HCT116 (cell line): ENCODE data around the gene MAP1S. TPM values are rescaled to one million over a fixed set of nuclear protein-coding genes. Genes with fewer than 3 reads are reported as not detected.

Experiments
- ATAC-seq: fragments of 200-7000 bp; cut with Tn5 transposase; 2 replicates; pipeline ENCODE4 v1.9.1; 2020; ENCODE audit warnings: mild to moderate bottlenecking, moderate library complexity
- BruUV-seq: library from RNA; stranded (reverse); fragments of 400-500 nt; replicated peaks from 2 replicates; lab custom pipeline; 2021; lab: Mats Ljungman, UMichigan
- CTCF ChIA-PET: fragments of 300-600 bp; sonication (Branson Sonifier 250); formaldehyde crosslinking; loops from one replicate; lab custom pipeline; 2021; ENCODE audit warnings: antibody characterized with exemption; lab: Charles Lee
- POLR2A ChIA-PET: fragments of 300-600, 350-600 bp; sonication (Branson Sonifier 250); formaldehyde crosslinking; loops from one replicate; lab custom pipeline; 2021; ENCODE audit warnings: antibody characterized with exemption; lab: Charles Lee
- RAD21 ChIA-PET, 2 experiments: fragments of 300-600 bp; sonication (Branson Sonifier 250); formaldehyde crosslinking; loops; one replicate each; lab custom pipeline; 2023; ENCODE audit warnings: low total read pairs in 2 of 2; ENCODE audit not compliant: uncharacterized antibody in 2 of 2, unreplicated experiment in 2 of 2, low non-redundant PET in 1 of 2; lab: Charles Lee
- DNase-seq: peaks from one replicate; pipeline ENCODE4 v3.0.0-alpha.2; 2010; ENCODE audit warnings: low read depth, low spot score
- H2AFZ ChIP-seq: fragments of 200-600 bp; shearing (Covaris generic), sonication (generic); 2 replicates; pipeline ENCODE4 v1.6.1; 2017; ENCODE audit warnings: low read depth, mixed run types, mixed read lengths, antibody characterized with exemption, low read length; ENCODE audit not compliant: poor library complexity, severe bottlenecking
- H3K27ac ChIP-seq: 2 replicates; pipeline ENCODE4 v1.5.1; 2012; ENCODE audit warnings: low read depth, low read length
- H3K27me3 ChIP-seq: fragments of 200-600 bp; sonication (generic); 2 replicates; pipeline ENCODE4 v1.6.1; 2016; ENCODE audit warnings: mixed run types, low read length, mixed read lengths; ENCODE audit not compliant: insufficient read depth
- H3K36me3 ChIP-seq, 2 experiments: fragments of 200-500 bp in 1 of 2; fragments of 200-600 bp in 1 of 2; sonication (Bioruptor generic) in 1 of 2; sonication (generic) in 1 of 2; 2 replicates each; pipeline versions ENCODE4 v1.5.1 to v1.6.1; 2014 to 2016; ENCODE audit warnings: low read length in 2 of 2, inconsistent platforms in 1 of 2, mixed read lengths in 1 of 2, mixed run types in 1 of 2; ENCODE audit not compliant: insufficient read depth in 2 of 2, control insufficient read depth in 1 of 2
- H3K4me1 ChIP-seq, 2 experiments: fragments of 200-600 bp in 1 of 2; sonication (generic) in 1 of 2; 2 replicates each; pipeline versions ENCODE4 v1.5.1 to v1.6.1; 2012 to 2017; ENCODE audit warnings: low read length in 2 of 2, inconsistent platforms in 1 of 2, mild to moderate bottlenecking in 1 of 2, mixed read lengths in 1 of 2, mixed run types in 1 of 2, moderate library complexity in 1 of 2; ENCODE audit not compliant: insufficient read depth in 2 of 2, control insufficient read depth in 1 of 2
- H3K4me2 ChIP-seq: fragments of 200-600 bp; sonication (generic); 2 replicates; pipeline ENCODE4 v1.6.1; 2017; ENCODE audit warnings: mixed run types, low read length, mixed read lengths
- H3K4me3 ChIP-seq, 2 experiments: fragments of 200-600 bp in 1 of 2; sonication (generic) in 1 of 2; replicated peaks in 1 of 2; 2 replicates each; pipeline ENCODE4 v1.5.1; 2011 to 2016; ENCODE audit warnings: low read length in 2 of 2, control low read depth in 1 of 2, low read depth in 1 of 2, mild to moderate bottlenecking in 1 of 2, mixed read lengths in 1 of 2, mixed run types in 1 of 2
- H3K79me2 ChIP-seq: fragments of 200-600 bp; sonication (generic); 2 replicates; pipeline ENCODE4 v1.6.1; 2017; ENCODE audit warnings: mild to moderate bottlenecking, mixed run types, low read length, moderate library complexity, mixed read lengths; ENCODE audit not compliant: insufficient read depth
- H3K9ac ChIP-seq: fragments of 200-600 bp; sonication (generic); 2 replicates; pipeline ENCODE4 v1.6.1; 2016; ENCODE audit warnings: low read length, mixed read lengths
- H3K9me2 ChIP-seq: fragments of 200-600 bp; sonication (generic), shearing (Covaris generic); 2 replicates; pipeline ENCODE4 v1.6.1; 2017; ENCODE audit warnings: mixed run types, mild to moderate bottlenecking, moderate library complexity; ENCODE audit not compliant: insufficient read depth
- H3K9me3 ChIP-seq, 2 experiments: fragments of 200-500 bp in 1 of 2; fragments of 200-600 bp in 1 of 2; sonication (Bioruptor generic) in 1 of 2; sonication (generic) in 1 of 2; 2 replicates each; pipeline ENCODE4 v1.6.1; 2014 to 2017; ENCODE audit warnings: low read length in 2 of 2, mixed read lengths in 2 of 2, inconsistent platforms in 1 of 2, low read depth in 1 of 2, mild to moderate bottlenecking in 1 of 2, mixed run types in 1 of 2, moderate library complexity in 1 of 2; ENCODE audit not compliant: control insufficient read depth in 1 of 2, insufficient read depth in 1 of 2
- H4K20me1 ChIP-seq: fragments of 200-600 bp; sonication (generic), shearing (Covaris generic); 2 replicates; pipeline ENCODE4 v1.6.1; 2017; ENCODE audit warnings: mixed run types, mild to moderate bottlenecking, moderate library complexity; ENCODE audit not compliant: insufficient read depth
- ATF3 ChIP-seq: IDR thresholded peaks from 2 replicates; pipeline ENCODE4 v1.6.1; 2012
- CBX3 ChIP-seq: IDR thresholded peaks from 2 replicates; pipeline ENCODE4 v1.6.1; 2012; ENCODE audit warnings: low read depth
- CEBPB ChIP-seq: IDR thresholded peaks from 2 replicates; pipeline ENCODE4 v1.6.1; 2012; ENCODE audit warnings: low read depth
- CTCF ChIP-seq, 3 experiments: fragments of 200-600 bp in 1 of 3; sonication (generic) in 1 of 3; IDR thresholded peaks in 2 of 3; conservative IDR thresholded peaks in 1 of 3; 2 replicates each; pipeline ENCODE4 v1.5.1; 2012 to 2017; ENCODE audit warnings: low read depth in 2 of 3, low read length in 2 of 3, antibody characterized with exemption in 1 of 3, borderline replicate concordance in 1 of 3, control low read depth in 1 of 3, mild to moderate bottlenecking in 1 of 3, mixed read lengths in 1 of 3, mixed run types in 1 of 3, moderate library complexity in 1 of 3; ENCODE audit not compliant: insufficient read depth in 1 of 3
- ELF1 ChIP-seq: IDR thresholded peaks from 2 replicates; pipeline ENCODE4 v1.6.1; 2012; ENCODE audit warnings: low read depth, borderline replicate concordance
- EZH2phosphoT487 ChIP-seq: fragments of 200-600 bp; IDR thresholded peaks from 2 replicates; pipeline ENCODE4 v1.6.1; 2018; ENCODE audit warnings: antibody characterized with exemption, borderline replicate concordance
- FOSL1 ChIP-seq: IDR thresholded peaks from 2 replicates; pipeline ENCODE4 v1.6.1; 2012; ENCODE audit warnings: low read depth
- JUND ChIP-seq: IDR thresholded peaks from 2 replicates; pipeline ENCODE4 v1.6.1; 2012
- POLR2A ChIP-seq: IDR thresholded peaks from 2 replicates; pipeline ENCODE4 v1.7.0; 2011; ENCODE audit warnings: borderline replicate concordance; ENCODE audit not compliant: insufficient read depth, insufficient read length; ENCODE audit errors: extremely low read depth
- POLR2AphosphoS5 ChIP-seq: IDR thresholded peaks from 2 replicates; pipeline ENCODE4 v1.6.1; 2011; ENCODE audit warnings: mild to moderate bottlenecking, low read depth, low read length, moderate library complexity
- REST ChIP-seq: IDR thresholded peaks from 2 replicates; pipeline ENCODE4 v1.6.1; 2012; ENCODE audit warnings: low read depth
- SIN3A ChIP-seq: IDR thresholded peaks from 2 replicates; pipeline ENCODE4 v1.6.1; 2012; ENCODE audit warnings: low read depth
- SP1 ChIP-seq: IDR thresholded peaks from 2 replicates; pipeline ENCODE4 v1.6.1; 2012; ENCODE audit warnings: low read depth
- SRF ChIP-seq: IDR thresholded peaks from 2 replicates; pipeline ENCODE4 v1.6.1; 2012; ENCODE audit warnings: low read depth
- TCF7L2 ChIP-seq: IDR thresholded peaks from 2 replicates; pipeline ENCODE4 v1.7.0; 2011; ENCODE audit warnings: borderline replicate concordance, inconsistent platforms; ENCODE audit not compliant: insufficient read depth, insufficient read length; ENCODE audit errors: extremely low read depth
- YY1 ChIP-seq: IDR thresholded peaks from 2 replicates; pipeline ENCODE4 v1.6.1; 2011; ENCODE audit warnings: low read length, low read depth, moderate library complexity, mild to moderate bottlenecking; ENCODE audit not compliant: insufficient replicate concordance; ENCODE audit errors: extremely low read depth
- ZBTB33 ChIP-seq: IDR thresholded peaks from 2 replicates; pipeline ENCODE4 v1.6.1; 2011; ENCODE audit warnings: mild to moderate bottlenecking, low read length, moderate library complexity; ENCODE audit not compliant: insufficient replicate concordance; ENCODE audit errors: extremely low read depth
- ZNF274 ChIP-seq: fragments of 200-500 bp; sonication (Bioruptor generic); IDR thresholded peaks from 2 replicates; pipeline ENCODE4 v1.6.1; 2014; ENCODE audit warnings: mild to moderate bottlenecking, low read depth, low read length, inconsistent platforms
- intact Hi-C: fragments of 100-400 bp; cut with micrococcal nuclease; formaldehyde crosslinking; loops from 2 replicates; pipeline ENCODE4 v1.10.0; 2022
- total RNA-seq: library from RNA; stranded (reverse); gene quantifications from one replicate; pipeline ENCODE4 v1.2.1, GENCODE V29; 2021; ENCODE audit not compliant: unreplicated experiment

Gene MAP1S
- total RNA-seq, 1 experiment from 2014 or later, result 80.8 TPM

- RAD21 ChIA-PET, result no interaction called here
- Histone ChIP-seq H3K9me2 (no peaks in the 10 kb centered on the region), H3K79me2 (no peaks in the 10 kb centered on the region), H2AFZ (no peak overlapping the region), H3K4me2 (peak overlapping the region; percentile 57), H3K4me1 (peaks cover 12 to 36% of the 10 kb centered on the region in 2 experiments), H3K36me3 (no peaks in the 10 kb centered on the region), H3K9ac (peak overlapping the region; percentile 29), H3K27ac (no peak overlapping the region), H4K20me1 (no peaks in the 10 kb centered on the region), H3K4me3 (no peak overlapping the region), H3K9me3 (no peaks in the 10 kb centered on the region), H3K27me3 (no peaks in the 10 kb centered on the region)
- BruUV-seq, result no TSS peak
- DNase-seq (no peak), ATAC-seq (peak; percentile 73)
- POLR2A ChIA-PET, result no interaction called here
- CTCF ChIA-PET, result interaction anchor here (1.8 kb wide), 1 partner anchor 9 kb away, joined by 6 read pairs; no protein-coding TSS in a partner anchor
- TF ChIP-seq TCF7L2, result no peak
- TF ChIP-seq POLR2A, result no peak
- no peak for TF ChIP-seq ATF3
- TF ChIP-seq POLR2AphosphoS5, result no peak
- no peak for TF ChIP-seq SP1
- TF ChIP-seq YY1, result no peak
- no peak for TF ChIP-seq ELF1
- TF ChIP-seq SRF, result no peak
- no peak for TF ChIP-seq CEBPB
- TF ChIP-seq REST, result no peak
- TF ChIP-seq JUND, result no peak
- no peak for TF ChIP-seq CTCF (IDR thresholded peaks at IDR 0.05 in 2 of 3, conservative IDR thresholded peaks at IDR 0.05 in 1 of 3; ENCODE audit: borderline replicate concordance in 1 of 3, insufficient read depth in 1 of 3, low read depth in 2 of 3, low read length in 2 of 3)
- no peak for TF ChIP-seq SIN3A
- no peak; the same call in 1 of the 2 replicates for TF ChIP-seq FOSL1
- no peak for TF ChIP-seq EZH2phosphoT487
- no peak for TF ChIP-seq CBX3
- no peak for TF ChIP-seq ZNF274
- no peak for TF ChIP-seq ZBTB33
- intact Hi-C loops, result no loop called here
Observed at GRCh38 chr19:17757125-17757524, 37.8 kb downstream of the MAP1S start.
